AG09319 (cell line): ENCODE results near the gene MBP.

Experiments
- DNase-seq: peaks from one replicate; pipeline ENCODE4 v3.0.0-alpha.2; 2010; ENCODE audit warnings: low read depth; ENCODE audit errors: extremely low read depth
- TF ChIP-seq, protein P1 (sequence below): IDR thresholded peaks from 2 replicates; pipeline ENCODE4 v1.5.1; 2011; ENCODE audit warnings: low read depth, mild to moderate bottlenecking, inconsistent platforms, low read length, moderate library complexity

Gene MBP

DNA sequence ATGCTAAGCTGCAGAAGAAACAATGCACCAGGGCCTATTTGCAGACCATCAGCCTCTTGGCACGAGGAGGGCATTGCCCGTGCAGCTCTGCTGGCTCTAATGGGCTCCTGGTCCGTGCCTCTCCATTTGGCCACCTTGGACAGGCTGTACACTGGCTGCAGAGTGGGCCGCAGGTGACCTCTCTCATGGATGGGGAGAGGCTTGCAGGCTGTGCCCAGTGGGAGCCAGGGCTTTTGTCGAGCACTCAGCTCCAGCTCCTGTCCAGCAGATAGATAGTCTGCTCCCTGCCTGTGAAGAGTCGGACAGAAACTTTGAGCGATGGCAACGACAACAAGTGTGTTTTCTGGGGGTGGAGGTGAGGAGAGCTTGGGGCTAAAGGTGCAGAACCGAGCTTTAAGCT lies 100.9 kb downstream of the MBP start:
- no peak for DNase-seq
- TF ChIP-seq, protein P1, sequence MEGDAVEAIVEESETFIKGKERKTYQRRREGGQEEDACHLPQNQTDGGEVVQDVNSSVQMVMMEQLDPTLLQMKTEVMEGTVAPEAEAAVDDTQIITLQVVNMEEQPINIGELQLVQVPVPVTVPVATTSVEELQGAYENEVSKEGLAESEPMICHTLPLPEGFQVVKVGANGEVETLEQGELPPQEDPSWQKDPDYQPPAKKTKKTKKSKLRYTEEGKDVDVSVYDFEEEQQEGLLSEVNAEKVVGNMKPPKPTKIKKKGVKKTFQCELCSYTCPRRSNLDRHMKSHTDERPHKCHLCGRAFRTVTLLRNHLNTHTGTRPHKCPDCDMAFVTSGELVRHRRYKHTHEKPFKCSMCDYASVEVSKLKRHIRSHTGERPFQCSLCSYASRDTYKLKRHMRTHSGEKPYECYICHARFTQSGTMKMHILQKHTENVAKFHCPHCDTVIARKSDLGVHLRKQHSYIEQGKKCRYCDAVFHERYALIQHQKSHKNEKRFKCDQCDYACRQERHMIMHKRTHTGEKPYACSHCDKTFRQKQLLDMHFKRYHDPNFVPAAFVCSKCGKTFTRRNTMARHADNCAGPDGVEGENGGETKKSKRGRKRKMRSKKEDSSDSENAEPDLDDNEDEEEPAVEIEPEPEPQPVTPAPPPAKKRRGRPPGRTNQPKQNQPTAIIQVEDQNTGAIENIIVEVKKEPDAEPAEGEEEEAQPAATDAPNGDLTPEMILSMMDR, result no peak

- TF ChIP-seq, protein P1, result no peak
- no peak for DNase-seq
Observed at GRCh38 chr18:77030201-77030600, 102.4 kb downstream of the MBP start.

DNA sequence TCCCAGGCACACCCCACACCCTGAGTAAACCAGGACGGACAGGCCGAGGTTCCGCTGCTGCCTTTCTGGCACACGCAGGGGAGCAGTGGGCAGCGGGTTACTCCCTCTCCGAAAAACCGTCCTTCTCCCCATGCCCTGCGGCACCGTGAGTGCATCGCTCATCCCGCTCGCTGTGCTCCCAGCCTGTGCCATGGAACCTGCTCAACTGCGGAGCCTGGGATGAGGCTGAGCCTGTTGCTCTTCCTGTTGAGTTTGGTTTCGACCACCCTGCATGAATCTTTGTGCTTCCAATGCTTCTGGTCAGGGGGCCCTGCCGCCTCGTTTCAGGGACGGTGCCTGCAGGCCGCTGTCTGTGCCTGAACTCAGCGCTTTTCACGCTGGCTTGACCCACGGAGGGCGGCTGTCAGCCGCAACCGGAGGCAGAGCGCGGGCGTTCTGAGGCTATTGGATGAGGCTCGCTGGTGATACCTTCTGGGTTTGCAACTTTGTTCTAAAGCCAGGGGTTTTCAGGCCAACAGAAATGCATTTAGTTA lies 106.7 kb downstream of the MBP start:
- no peak for DNase-seq
- TF ChIP-seq, protein P1, result no peak

- TF ChIP-seq, protein P1, result no peak
- DNase-seq, result no peak
Observed at GRCh38 chr18:77025123-77025522, 107.5 kb downstream of the MBP start.

DNA sequence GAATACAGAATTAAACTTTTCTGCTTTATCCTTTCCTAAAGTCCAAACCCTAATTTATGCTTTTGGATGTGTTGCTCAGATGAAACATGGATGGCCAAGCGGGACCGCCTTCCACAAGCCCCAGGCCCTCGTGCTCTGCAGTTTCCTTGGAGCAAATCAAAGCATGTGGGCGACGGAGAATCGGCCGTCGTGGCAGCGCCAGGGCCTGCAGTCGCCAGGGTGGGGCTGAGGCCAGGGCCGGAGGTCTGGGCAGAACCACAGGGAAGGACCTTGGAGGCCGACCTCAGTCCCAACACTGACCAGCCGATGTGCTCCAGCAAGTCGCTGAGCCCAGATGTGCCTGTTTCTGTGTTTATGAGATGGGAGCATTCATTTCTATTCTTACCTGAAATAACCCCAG lies 108.1 kb downstream of the MBP start:
- no peak for DNase-seq
- TF ChIP-seq, protein P1, result no peak

- TF ChIP-seq, protein P1, result no peak
- no peak for DNase-seq
Observed at GRCh38 chr18:77023102-77023782, 109.3 kb downstream of the MBP start.

DNA sequence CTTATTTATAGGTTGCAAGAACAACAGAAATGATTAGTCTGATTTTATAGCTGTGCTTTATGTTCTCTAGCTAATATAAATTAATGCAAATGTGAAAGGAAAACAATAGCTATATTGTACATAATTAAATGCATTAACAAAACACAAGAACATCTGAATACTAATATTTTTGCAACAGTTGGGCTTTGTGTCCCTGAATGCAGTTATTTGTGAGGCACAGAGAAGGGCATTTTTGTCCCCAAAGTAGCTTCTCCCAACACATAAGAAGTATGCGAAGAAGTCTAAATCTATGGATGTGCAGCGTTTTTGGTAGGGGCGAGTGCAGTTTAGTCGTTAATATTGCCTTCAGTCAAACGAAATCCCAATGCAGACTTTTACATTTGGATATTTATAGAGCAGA lies 110.0 kb downstream of the MBP start:
- DNase-seq, result no peak
- TF ChIP-seq, protein P1, result no peak
